Stimulated activated CD8-positive, alpha-beta memory T cell treated with anti-CD3 and anti-CD28 coated beads, Interleukin-15, amount 100 ng/mL, for 1 hour (primary cell): ENCODE results near the gene FAM180A.
"Not testable (repeated sequence)": the region's sequence is repeated elsewhere in the genome, so short reads cannot be mapped to it uniquely, and the experiment has no call there.

ENCODE experiments used
- DNase-seq: peaks from one replicate; pipeline ENCODE4 v3.0.0-alpha.2; 2020; ENCODE audit warnings: low read depth

FAM180A gene

GRCh38 chr7:135741905-135742304, 6.7 kb downstream of the FAM180A start:
- DNase-seq: no peak

- no peak for DNase-seq
These were observed 7.7 kb downstream of the FAM180A start for GRCh38 chr7:135740889-135741288.

GRCh38 chr7:135737306-135737647, 11.3 kb downstream of the FAM180A start:
- not testable (repeated sequence) for DNase-seq

- no peak for DNase-seq
These were observed 11.9 kb downstream of the FAM180A start for GRCh38 chr7:135736586-135737305.

- DNase-seq: no peak
These were observed 14.3 kb downstream of the FAM180A start for GRCh38 chr7:135734343-135734689.

GRCh38 chr7:135733603-135734342, 14.8 kb downstream of the FAM180A start:
- no peak for DNase-seq

- no peak for DNase-seq
These were observed 17.5 kb downstream of the FAM180A start for GRCh38 chr7:135731131-135731530.

GRCh38 chr7:135729230-135729629, 19.4 kb downstream of the FAM180A start:
- DNase-seq: no peak

GRCh38 chr7:135728136-135728669, 20.4 kb downstream of the FAM180A start, which contains the start of gene SLC13A4:
SLC13A4 (minus strand) TSS chr7:135728186; CDS start chr7:135727496, 690 bp downstream.
- DNase-seq: no peak

- no peak for DNase-seq
These were observed 21.5 kb downstream of the FAM180A start for GRCh38 chr7:135726911-135727673.

GRCh38 chr7:135726276-135726788, 22.3 kb downstream of the FAM180A start:
- no peak for DNase-seq

GRCh38 chr7:135723411-135723810, 25.2 kb downstream of the FAM180A start:
- DNase-seq: no peak

- no peak for DNase-seq
These were observed 27.3 kb downstream of the FAM180A start for GRCh38 chr7:135721198-135721820.

- no peak for DNase-seq
These were observed 28.9 kb downstream of the FAM180A start for GRCh38 chr7:135719688-135720087.

GRCh38 chr7:135718794-135719437, 29.7 kb downstream of the FAM180A start:
- DNase-seq: no peak

- no peak for DNase-seq
These were observed 30.4 kb downstream of the FAM180A start for GRCh38 chr7:135718219-135718618.

- no peak for DNase-seq
These were observed 30.9 kb downstream of the FAM180A start for GRCh38 chr7:135717693-135718092.

GRCh38 chr7:135716677-135717238, 31.9 kb downstream of the FAM180A start:
- DNase-seq: no peak

GRCh38 chr7:135715673-135716072, 32.9 kb downstream of the FAM180A start:
- DNase-seq: no peak

- DNase-seq: no peak
These were observed 33.5 kb downstream of the FAM180A start for GRCh38 chr7:135715055-135715522.

- no peak for DNase-seq
These were observed 34.0 kb downstream of the FAM180A start for GRCh38 chr7:135714534-135715009.
